ENCODE measurements around the gene RASL12. TPM values are rescaled to one million over a fixed set of nuclear protein-coding genes. Genes with fewer than 3 reads are reported as not detected.
A peak's percentile ranks its signal among the peaks of the same experiment; 100 is the strongest.

Gene RASL12, protein sequence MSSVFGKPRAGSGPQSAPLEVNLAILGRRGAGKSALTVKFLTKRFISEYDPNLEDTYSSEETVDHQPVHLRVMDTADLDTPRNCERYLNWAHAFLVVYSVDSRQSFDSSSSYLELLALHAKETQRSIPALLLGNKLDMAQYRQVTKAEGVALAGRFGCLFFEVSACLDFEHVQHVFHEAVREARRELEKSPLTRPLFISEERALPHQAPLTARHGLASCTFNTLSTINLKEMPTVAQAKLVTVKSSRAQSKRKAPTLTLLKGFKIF
- 0.69 TPM for total RNA-seq (ENCODE audit: unreplicated experiment)
- long read RNA-seq = 0 reads

DNA sequence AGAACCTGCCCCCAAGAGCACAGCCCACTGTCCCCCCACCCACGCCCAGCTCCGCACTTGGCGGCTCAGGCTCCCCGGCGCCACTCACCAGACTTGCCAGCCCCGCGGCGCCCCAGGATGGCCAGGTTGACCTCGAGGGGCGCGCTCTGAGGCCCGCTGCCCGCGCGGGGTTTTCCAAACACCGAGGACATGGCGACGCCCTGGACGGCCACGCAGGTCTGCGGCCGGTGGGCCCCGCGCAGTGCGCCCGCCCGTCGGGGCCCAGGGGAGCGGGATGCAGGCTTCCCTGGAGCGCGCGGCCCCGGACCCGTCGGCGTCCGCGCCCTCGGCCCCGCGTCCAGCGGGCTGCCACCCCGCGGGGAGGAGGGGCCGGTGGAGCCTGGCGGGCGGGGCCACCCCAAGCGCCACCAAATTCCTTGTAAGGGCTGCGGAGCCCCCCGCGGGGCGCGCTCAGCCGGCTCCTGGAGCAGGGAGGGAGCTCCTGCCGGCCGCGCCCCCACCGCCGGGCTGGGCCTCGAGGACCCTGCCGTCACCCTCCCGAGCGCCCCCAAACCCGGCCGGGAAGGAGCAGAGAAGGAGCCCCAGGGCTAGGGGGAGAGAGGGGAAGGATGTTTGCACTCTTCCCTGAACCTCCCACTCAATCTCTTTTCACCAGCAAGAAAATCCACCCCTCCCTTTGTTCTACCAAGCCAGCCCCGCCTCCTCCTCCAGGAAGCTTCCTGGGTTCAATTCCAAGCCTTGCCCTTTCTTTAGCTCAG, at the start of gene RASL12:
RASL12 (minus strand) TSS at position 347 of the 758 bp plus-strand sequence; CDS start at position 191, 156 bp downstream.
- Mint-ChIP-seq H3K4me3 (ENCODE audit: unreplicated experiment) (peak within 1 kb of the TSS; percentile 78), H3K36me3 (ENCODE audit: low read depth, unreplicated experiment) (no peaks in the 10 kb centered on the region), H3K27me3 (ENCODE audit: unreplicated experiment) (peaks cover 6% of the 10 kb centered on the region), H3K4me1 (ENCODE audit: unreplicated experiment) (peaks cover 2% of the 10 kb centered on the region), H3K27ac (ENCODE audit: unreplicated experiment) (no peak within 1 kb of the TSS), H3K9me3 (ENCODE audit: unreplicated experiment) (no peaks in the 10 kb centered on the region)
- TF ChIP-seq, protein P1, sequence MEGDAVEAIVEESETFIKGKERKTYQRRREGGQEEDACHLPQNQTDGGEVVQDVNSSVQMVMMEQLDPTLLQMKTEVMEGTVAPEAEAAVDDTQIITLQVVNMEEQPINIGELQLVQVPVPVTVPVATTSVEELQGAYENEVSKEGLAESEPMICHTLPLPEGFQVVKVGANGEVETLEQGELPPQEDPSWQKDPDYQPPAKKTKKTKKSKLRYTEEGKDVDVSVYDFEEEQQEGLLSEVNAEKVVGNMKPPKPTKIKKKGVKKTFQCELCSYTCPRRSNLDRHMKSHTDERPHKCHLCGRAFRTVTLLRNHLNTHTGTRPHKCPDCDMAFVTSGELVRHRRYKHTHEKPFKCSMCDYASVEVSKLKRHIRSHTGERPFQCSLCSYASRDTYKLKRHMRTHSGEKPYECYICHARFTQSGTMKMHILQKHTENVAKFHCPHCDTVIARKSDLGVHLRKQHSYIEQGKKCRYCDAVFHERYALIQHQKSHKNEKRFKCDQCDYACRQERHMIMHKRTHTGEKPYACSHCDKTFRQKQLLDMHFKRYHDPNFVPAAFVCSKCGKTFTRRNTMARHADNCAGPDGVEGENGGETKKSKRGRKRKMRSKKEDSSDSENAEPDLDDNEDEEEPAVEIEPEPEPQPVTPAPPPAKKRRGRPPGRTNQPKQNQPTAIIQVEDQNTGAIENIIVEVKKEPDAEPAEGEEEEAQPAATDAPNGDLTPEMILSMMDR (IDR thresholded peaks at IDR 0.05; ENCODE audit: unreplicated experiment) = no peak
- no peak for DNase-seq (ENCODE audit: low spot score)

DNA sequence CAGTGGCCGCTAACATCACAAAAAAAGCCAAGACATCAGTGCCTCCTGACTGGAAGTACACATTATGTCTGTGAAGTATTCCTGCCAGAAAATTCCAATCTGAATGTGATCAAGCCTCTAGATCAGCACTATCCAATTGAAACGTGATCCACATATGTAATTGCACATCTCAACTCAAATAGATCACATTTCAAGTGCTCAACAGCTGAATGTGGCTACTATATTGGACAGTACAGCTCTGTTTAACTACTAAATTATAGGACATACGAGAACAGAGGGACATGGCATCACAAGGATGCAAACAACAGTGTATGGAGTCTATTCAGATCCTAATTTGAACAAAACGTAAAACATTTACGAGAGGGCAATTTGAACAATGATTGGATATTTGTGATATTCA, 47.8 kb upstream of the RASL12 start:
- DNase-seq (ENCODE audit: low spot score) = no peak
- H3K36me3 Mint-ChIP-seq (ENCODE audit: low read depth, unreplicated experiment) = peaks cover 15% of the 10 kb centered on the region

DNA sequence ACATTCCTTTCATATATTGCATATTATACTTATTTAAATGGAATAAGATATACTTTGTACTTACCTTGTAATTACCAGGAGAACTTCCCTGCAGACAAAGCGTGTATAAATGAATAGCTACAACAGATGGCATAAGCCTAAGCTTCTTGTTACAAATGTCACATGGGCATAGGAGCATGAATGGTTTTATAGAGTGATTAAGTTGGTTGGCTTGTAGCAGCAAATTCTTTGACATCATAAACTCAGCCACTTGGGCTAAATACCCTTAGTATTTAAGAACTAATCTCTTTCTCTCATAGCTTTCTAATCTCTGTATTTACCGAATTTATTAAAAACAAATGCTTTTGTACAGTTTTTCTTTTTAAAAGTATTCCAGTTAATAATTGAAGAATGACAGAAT, 47.3 kb upstream of the RASL12 start, which contains the start of gene UBAP1L:
UBAP1L (minus strand) TSS at position 115 of the 400 bp plus-strand sequence. CDS start 8,985 bp downstream, outside the sequence.
- no peak within 1 kb of the TSS for H3K4me3 Mint-ChIP-seq (ENCODE audit: unreplicated experiment)
- H3K4me1 Mint-ChIP-seq (ENCODE audit: unreplicated experiment) = peaks cover 6% of the 10 kb centered on the region
- peaks cover 15% of the 10 kb centered on the region for H3K36me3 Mint-ChIP-seq (ENCODE audit: low read depth, unreplicated experiment)
- no peaks in the 10 kb centered on the region for H3K27me3 Mint-ChIP-seq (ENCODE audit: unreplicated experiment)
- H3K27ac Mint-ChIP-seq (ENCODE audit: unreplicated experiment) = no peak within 1 kb of the TSS
- TF ChIP-seq, protein P1 (IDR thresholded peaks at IDR 0.05; ENCODE audit: unreplicated experiment) = no peak
- H3K9me3 Mint-ChIP-seq (ENCODE audit: unreplicated experiment) = no peaks in the 10 kb centered on the region
- DNase-seq (ENCODE audit: low spot score) = no peak

More for the DNA sequence above, 47.8 kb upstream of the RASL12 start:
- H3K9me3 Mint-ChIP-seq (ENCODE audit: unreplicated experiment) = no peaks in the 10 kb centered on the region
- TF ChIP-seq, protein P1 (IDR thresholded peaks at IDR 0.05; ENCODE audit: unreplicated experiment) = no peak
- H3K27me3 Mint-ChIP-seq (ENCODE audit: unreplicated experiment) = no peaks in the 10 kb centered on the region
- no peak overlapping the region for H3K4me3 Mint-ChIP-seq (ENCODE audit: unreplicated experiment)
- H3K27ac Mint-ChIP-seq (ENCODE audit: unreplicated experiment) = no peak overlapping the region
- peaks cover 6% of the 10 kb centered on the region for H3K4me1 Mint-ChIP-seq (ENCODE audit: unreplicated experiment)

DNA sequence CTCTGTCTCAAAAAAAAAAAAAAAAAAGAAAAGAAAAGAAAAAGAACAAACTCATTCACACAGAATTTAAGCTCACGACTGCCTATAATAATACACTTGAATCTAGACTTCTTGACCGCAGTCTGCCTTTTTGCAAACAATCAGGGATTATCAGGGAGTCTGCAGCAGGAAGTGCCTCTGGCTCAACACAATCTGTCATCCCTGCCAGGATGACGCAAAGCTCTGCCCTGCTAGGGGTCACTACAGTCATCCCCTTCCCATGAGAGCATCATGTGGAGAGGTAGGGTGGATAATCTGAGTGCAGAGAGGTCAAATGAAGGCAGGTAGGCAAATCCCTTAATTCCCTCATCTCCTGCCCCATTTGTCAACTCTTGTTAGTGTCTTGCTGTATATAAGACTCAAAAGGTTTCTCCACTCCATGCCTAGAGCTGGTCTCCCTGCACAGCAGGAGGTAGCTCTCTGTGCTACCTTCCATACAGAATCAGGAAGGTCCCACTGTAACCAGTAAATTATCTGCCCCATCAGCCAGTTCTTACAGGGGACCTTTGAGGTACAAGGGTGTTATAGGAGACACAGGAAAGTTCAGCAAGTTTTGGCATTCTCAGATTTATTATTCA, 43.0 kb upstream of the RASL12 start:
- TF ChIP-seq, protein P1 (IDR thresholded peaks at IDR 0.05; ENCODE audit: unreplicated experiment) = no peak
- Mint-ChIP-seq H3K27ac (ENCODE audit: unreplicated experiment) (peak overlapping the region; percentile 43), H3K4me1 (ENCODE audit: unreplicated experiment) (peaks cover 10% of the 10 kb centered on the region), H3K4me3 (ENCODE audit: unreplicated experiment) (no peak overlapping the region), H3K27me3 (ENCODE audit: unreplicated experiment) (no peaks in the 10 kb centered on the region), H3K36me3 (ENCODE audit: low read depth, unreplicated experiment) (peaks cover 6% of the 10 kb centered on the region), H3K9me3 (ENCODE audit: unreplicated experiment) (no peaks in the 10 kb centered on the region)
- DNase-seq (ENCODE audit: low spot score) = no peak

Data from endothelial cell (in vitro differentiated cells).